HG03575 (cell line): ENCODE data around the gene INTS6.

Experiments
- ATAC-seq: cut with Tn5 transposase; IDR thresholded peaks from one replicate; pipeline ENCODE4 v1.9.1; 2021; ENCODE audit not compliant: unreplicated experiment, insufficient number of reproducible peaks, low FRiP score; ENCODE audit errors: extremely low read depth

The INTS6 gene

GRCh38 chr13:51331354-51331861 lies 121.4 kb downstream of the INTS6 start:
- ATAC-seq = no peak

DNA sequence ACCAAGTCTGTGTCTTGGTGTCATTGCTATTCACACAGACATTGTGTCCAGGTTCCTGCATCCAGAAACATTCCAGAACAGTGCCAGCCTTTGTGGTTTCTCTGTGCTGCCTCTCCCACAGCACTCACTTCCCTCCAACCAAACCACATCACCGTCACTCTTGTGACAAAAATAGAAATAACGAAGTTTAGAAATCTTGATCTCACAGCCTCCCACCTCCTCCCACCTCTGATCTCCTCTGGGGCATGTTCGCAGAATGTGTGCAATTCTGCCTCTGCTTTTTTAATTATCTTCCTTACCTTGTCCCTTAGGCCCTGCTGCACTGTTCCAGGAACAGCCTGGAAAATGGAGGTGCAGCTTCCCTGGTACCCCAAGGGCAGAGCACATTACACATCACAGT lies 122.0 kb downstream of the INTS6 start:
- no peak for ATAC-seq

DNA sequence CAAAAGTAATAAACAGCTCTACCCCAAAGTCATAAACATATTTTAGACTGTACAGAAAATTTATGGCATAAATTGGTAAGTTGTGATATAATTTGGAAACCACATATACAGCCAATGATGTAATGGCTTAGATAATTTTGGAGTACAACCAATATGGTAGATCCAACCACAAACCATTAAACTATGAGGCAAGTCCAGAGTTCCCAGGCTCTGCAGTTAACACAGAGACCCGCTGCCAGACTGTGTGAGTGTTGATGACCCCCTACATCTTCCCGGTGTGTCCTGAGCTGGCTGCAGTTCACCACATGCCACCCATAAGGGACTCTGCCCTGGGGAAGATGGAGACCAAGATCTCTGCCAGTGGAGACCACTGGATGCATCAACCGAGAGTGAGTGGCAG lies 123.2 kb downstream of the INTS6 start:
- no peak for ATAC-seq

GRCh38 chr13:51328488-51328887 lies 124.3 kb downstream of the INTS6 start:
- ATAC-seq = no peak

GRCh38 chr13:51327961-51328360 lies 124.9 kb downstream of the INTS6 start:
- ATAC-seq = no peak

- no peak for ATAC-seq
Measured at GRCh38 chr13:51326777-51327176, 126.1 kb downstream of the INTS6 start.

GRCh38 chr13:51325837-51326236 lies 127.0 kb downstream of the INTS6 start:
- ATAC-seq = no peak

- no peak for ATAC-seq
Measured at GRCh38 chr13:51324714-51325420, 128.0 kb downstream of the INTS6 start.

GRCh38 chr13:51323824-51324511 lies 128.9 kb downstream of the INTS6 start:
- no peak for ATAC-seq

DNA sequence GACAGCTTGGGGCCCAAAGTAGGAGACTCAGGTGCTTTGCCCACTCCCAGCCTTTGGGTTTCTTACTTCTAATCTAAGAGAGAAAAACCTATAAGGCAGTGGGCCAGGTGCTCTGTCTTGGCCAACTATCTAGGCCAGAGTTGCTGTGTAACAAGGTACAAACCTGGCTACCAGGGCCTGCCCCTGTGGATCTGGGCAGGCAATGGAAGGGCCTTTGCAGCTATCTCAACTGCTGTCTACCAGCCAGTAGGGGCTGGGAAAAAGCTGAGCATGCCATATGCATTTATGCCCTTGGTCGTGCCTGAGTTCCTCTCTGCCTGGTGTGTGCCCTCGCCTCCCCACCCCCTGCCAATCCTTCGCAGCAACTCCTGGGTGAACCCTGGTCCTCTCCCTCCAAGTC lies 130.0 kb downstream of the INTS6 start:
- ATAC-seq = no peak

- no peak for ATAC-seq
Measured at GRCh38 chr13:51321836-51322235, 131.0 kb downstream of the INTS6 start.

DNA sequence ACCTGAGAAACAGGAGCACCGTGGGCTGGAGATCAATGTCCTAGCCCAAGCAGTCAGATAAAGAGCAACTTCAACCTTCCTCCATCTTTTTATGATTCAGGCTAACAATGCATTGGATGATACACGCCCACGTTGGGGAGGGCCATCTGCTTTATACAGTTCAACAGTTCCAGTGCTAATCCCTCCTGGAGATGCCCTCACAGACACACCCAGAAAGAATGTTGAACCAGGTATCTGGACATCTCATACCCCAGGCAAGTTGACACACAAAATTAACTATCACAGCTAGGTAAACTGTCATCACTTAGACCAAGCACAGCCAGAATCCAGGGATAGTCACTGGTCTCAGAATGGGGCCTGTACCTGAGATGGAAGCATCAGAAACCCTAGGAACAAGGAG lies 134.0 kb downstream of the INTS6 start:
- no peak for ATAC-seq

GRCh38 chr13:51318015-51318414 lies 134.8 kb downstream of the INTS6 start:
- ATAC-seq = no peak

DNA sequence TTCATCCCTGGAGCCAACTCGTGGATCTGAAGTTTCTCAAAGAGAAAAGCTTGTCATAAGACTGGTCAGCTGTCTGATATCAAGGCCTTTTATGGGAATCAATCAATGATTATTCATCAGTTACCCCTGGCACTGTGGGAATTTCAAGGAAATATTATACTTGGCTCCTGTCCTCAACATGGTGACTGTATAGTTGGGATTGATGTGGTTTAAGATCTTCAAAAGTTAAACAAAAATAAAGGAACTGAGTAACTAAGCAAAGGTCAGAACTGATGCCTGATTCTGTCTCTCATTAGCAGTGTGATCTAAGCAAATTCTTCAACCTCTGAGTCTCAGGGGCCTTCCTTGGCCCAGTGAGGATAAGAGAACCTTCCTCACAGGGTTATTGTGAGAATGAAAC lies 135.6 kb downstream of the INTS6 start:
- ATAC-seq = no peak

GRCh38 chr13:51313619-51314018 lies 139.2 kb downstream of the INTS6 start:
- ATAC-seq = no peak

DNA sequence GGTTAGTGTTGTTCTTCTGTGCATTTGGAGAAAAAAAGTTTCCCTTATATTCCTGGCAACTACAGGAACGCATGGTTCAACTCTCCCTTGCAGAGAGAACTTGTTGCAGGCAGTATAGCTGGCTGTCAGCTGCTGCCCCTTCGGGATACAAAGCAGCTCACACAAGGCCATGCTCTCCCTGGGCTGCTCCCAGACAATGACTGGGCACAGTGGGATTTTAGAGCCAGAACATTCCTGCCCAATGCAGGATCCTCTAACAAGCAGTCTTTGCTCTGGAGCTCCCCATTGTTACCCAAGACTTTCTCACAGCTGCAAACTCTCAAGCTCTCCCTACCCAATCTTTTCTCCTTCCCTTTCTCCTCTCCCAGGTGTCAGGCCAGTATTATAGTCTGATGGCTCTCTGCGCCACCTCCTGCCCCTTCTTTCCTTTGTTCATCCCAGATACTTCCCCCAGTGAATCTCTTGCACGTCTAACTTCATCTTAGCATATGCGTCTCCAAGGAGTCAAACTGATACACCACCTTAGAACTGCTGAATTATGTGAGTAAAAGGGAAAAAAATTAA lies 140.8 kb downstream of the INTS6 start:
- ATAC-seq = no peak
